Lung (tissue), 16 donors: ENCODE data around the gene F8A3. TPM values are rescaled to one million over a fixed set of nuclear protein-coding genes. Genes with fewer than 3 reads are reported as not detected.
A peak's percentile ranks its signal among the peaks of the same experiment; 100 is the strongest.
"Not testable (repeated sequence)": the region's sequence is repeated elsewhere in the genome, so short reads cannot be mapped to it uniquely, and the experiment has no call there.

ENCODE experiments used
- ATAC-seq: fragments of 200-7000 bp; cut with Tn5 transposase; one replicate; pipeline ENCODE4 v1.9.1; 2020; ENCODE audit warnings: moderate number of reproducible peaks; ENCODE audit not compliant: insufficient read depth, low FRiP score
- DNase-seq, 3 donors: peaks; one replicate each; pipeline ENCODE4 v3.0.0-alpha.2; 2013 to 2017
- H3K27ac ChIP-seq, 2 donors: one replicate each; pipeline ENCODE4 v1.5.1; 2013; ENCODE audit warnings: mild to moderate bottlenecking in 2 of 2, moderate library complexity in 2 of 2, control low read depth in 1 of 2, inconsistent platforms in 1 of 2, low read depth in 1 of 2, low read length in 1 of 2
- H3K27me3 ChIP-seq, 3 donors: one replicate each; pipeline ENCODE4 v1.5.1; 2013; ENCODE audit warnings: low read length in 2 of 3; ENCODE audit not compliant: control insufficient read depth in 3 of 3, insufficient read depth in 3 of 3
- H3K36me3 ChIP-seq, 4 donors: one replicate each; pipeline ENCODE4 v1.5.1; 2013; ENCODE audit warnings: low read length in 4 of 4, mild to moderate bottlenecking in 1 of 4, moderate library complexity in 1 of 4; ENCODE audit not compliant: control insufficient read depth in 4 of 4, insufficient read depth in 4 of 4
- H3K4me1 ChIP-seq, 5 donors: one replicate each; pipeline ENCODE4 v1.5.1; 2013; ENCODE audit warnings: low read length in 5 of 5, mild to moderate bottlenecking in 2 of 5, moderate library complexity in 1 of 5; ENCODE audit not compliant: control insufficient read depth in 5 of 5, insufficient read depth in 5 of 5
- H3K4me3 ChIP-seq: one replicate; pipeline ENCODE4 v1.5.1; 2013; ENCODE audit warnings: mild to moderate bottlenecking, control low read depth, moderate library complexity
- H3K9ac ChIP-seq, 2 donors: one replicate each; pipeline ENCODE4 v1.5.1; 2013; ENCODE audit warnings: low read length in 2 of 2, control low read depth in 1 of 2; ENCODE audit not compliant: insufficient read depth in 1 of 2
- H3K9me3 ChIP-seq, 4 donors: one replicate each; pipeline ENCODE4 v1.5.1; 2013; ENCODE audit warnings: low read length in 3 of 4, mild to moderate bottlenecking in 1 of 4, moderate library complexity in 1 of 4; ENCODE audit not compliant: control insufficient read depth in 4 of 4, insufficient read depth in 3 of 4
- WGBS, 2 donors: extraction: QIAGEN DNeasy Blood & Tissue Kit; methylation state at CpG; one replicate each; pipeline ENCODE4 v1.1.7; 2013; 5-methylcytosine and 5-hydroxymethylcytosine counted together
- long read RNA-seq, 5 donors: transcript quantifications; one replicate each; lab custom pipeline, GENCODE V29; 2026
- polyA plus RNA-seq, 2 donors: library from polyadenylated mRNA; stranded (reverse); fragments of 200-250 nt; gene quantifications; one replicate each; pipeline ENCODE4 v1.2.1, GENCODE V29; 2013
- total RNA-seq, 2 donors: library from RNA; depleted of rRNA in 1 of 2; stranded (reverse); fragments of >200 nt in 1 of 2; gene quantifications; one replicate each; pipeline ENCODE4 v1.2.1, GENCODE V29; 2014 to 2021
- TF ChIP-seq, protein P1 (sequence below): IDR thresholded peaks from 2 replicates; pipeline ENCODE4 v1.5.1; 2012; ENCODE audit warnings: mild to moderate bottlenecking; ENCODE audit errors: control extremely low read depth, extremely low read depth
- donor health status: control.
- donor health status: control.
- donor health status: Bipolar disorder and iron deficiency.
- donor health status: healthy.
- donor health status: DM: yes; HTN: yes; CAD: no.

Gene F8A3
- total RNA-seq (1 to 10 TPM; 3.6 to 6.0 TPM), polyA plus RNA-seq (1 to 10 TPM; 3.2 to 6.4 TPM)
- long read RNA-seq, donor 1, transcript F8A3-201 (1 exons, 1,759 nt) = major isoform, 7 of 7 reads
- long read RNA-seq, donor 1, partial matches to known transcripts = 0 of 7 reads
- long read RNA-seq, donor 1, other reads (novel, unspliced or antisense) = 0 of 7 reads
- long read RNA-seq, donor 2, transcript F8A3-201 (1 exons, 1,759 nt) = major isoform, 5 of 5 reads
- long read RNA-seq, donor 2, partial matches to known transcripts = 0 of 5 reads
- long read RNA-seq, donor 2, other reads (novel, unspliced or antisense) = 0 of 5 reads
- long read RNA-seq, donor 3, partial matches to known transcripts = 0 of 4 reads
- long read RNA-seq, donor 3, other reads (novel, unspliced or antisense) = 0 of 4 reads
- long read RNA-seq, donor 4, partial matches to known transcripts = 0 of 2 reads
- long read RNA-seq, donor 4, other reads (novel, unspliced or antisense) = 0 of 2 reads
- long read RNA-seq, donor 5, transcript F8A3-201 (1 exons, 1,759 nt) = major isoform, 8 of 8 reads
- long read RNA-seq, donor 5, partial matches to known transcripts = 0 of 8 reads
- long read RNA-seq, donor 5, other reads (novel, unspliced or antisense) = 0 of 8 reads

- H3K4me3 ChIP-seq, H3K9ac ChIP-seq, H3K9me3 ChIP-seq, H3K27me3 ChIP-seq, H3K36me3 ChIP-seq, H3K4me1 ChIP-seq, DNase-seq, H3K27ac ChIP-seq: not testable (repeated sequence)
- WGBS, 2 donors = no CpG with 5 or more reads among the region's 51 CpGs
- ATAC-seq = peak; percentile 79
Measured at GRCh38 chrX:155458471-155458870, at the start of gene F8A3. TSS of gene F8A3 (minus strand) at chrX:155458620. CDS start at chrX:155458600, 20 bp downstream.

DNA sequence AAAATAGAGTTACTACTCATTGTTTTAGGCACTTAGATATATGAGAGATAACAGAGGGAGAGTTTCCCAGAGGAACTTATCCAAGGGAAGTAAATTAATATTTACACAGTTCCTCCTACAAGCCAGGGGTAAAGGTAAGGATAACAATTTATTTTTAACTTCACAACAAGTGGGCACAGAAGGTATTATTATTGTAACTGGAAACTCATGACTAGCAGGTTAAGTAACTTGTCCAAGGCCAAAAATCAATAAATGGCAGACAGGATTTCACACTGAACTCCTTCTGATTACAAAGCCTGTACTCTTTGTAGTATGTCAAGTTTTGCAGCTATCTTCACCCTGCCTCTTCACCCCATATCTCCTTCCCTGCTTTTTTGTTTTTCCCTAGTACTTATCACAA lies 46.9 kb upstream of the F8A3 start:
- Histone ChIP-seq H3K4me3 (no peak overlapping the region), H3K9ac (no peak overlapping the region), H3K4me1 (no peaks in the 10 kb centered on the region), H3K36me3 (no peaks in the 10 kb centered on the region), H3K27ac (no peak overlapping the region), H3K27me3 (no peaks in the 10 kb centered on the region), H3K9me3 (no peaks in the 10 kb centered on the region)
- ATAC-seq = no peak
- no peak for DNase-seq
- TF ChIP-seq, protein P1, sequence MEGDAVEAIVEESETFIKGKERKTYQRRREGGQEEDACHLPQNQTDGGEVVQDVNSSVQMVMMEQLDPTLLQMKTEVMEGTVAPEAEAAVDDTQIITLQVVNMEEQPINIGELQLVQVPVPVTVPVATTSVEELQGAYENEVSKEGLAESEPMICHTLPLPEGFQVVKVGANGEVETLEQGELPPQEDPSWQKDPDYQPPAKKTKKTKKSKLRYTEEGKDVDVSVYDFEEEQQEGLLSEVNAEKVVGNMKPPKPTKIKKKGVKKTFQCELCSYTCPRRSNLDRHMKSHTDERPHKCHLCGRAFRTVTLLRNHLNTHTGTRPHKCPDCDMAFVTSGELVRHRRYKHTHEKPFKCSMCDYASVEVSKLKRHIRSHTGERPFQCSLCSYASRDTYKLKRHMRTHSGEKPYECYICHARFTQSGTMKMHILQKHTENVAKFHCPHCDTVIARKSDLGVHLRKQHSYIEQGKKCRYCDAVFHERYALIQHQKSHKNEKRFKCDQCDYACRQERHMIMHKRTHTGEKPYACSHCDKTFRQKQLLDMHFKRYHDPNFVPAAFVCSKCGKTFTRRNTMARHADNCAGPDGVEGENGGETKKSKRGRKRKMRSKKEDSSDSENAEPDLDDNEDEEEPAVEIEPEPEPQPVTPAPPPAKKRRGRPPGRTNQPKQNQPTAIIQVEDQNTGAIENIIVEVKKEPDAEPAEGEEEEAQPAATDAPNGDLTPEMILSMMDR = no peak

DNA sequence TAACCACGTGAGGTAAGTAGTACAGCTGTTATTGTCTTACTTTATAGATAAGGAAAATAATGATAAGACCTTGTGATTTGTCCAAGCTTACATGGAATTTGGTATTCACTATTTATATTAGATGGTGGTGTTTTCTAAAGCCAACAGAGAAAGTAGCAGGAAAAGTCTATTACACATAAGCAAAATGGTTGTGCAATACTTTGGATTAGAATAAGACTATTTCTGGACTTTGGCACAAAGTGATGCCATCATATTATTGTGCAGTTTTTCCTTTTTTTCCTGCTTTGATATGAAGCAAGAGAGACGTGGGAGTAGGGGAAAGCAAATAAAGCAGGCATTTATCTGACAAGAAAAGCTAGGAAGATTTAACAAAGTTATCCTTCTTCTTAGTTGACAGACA lies 36.7 kb upstream of the F8A3 start:
- H3K4me1 ChIP-seq, H3K9ac ChIP-seq, ATAC-seq, DNase-seq, H3K36me3 ChIP-seq, H3K27ac ChIP-seq, H3K4me3 ChIP-seq, H3K27me3 ChIP-seq, H3K9me3 ChIP-seq: not testable (repeated sequence)
- WGBS, 2 donors = no CpG with 5 or more reads among the region's 2 CpGs

GRCh38 chrX:155491421-155491820 lies 33.0 kb upstream of the F8A3 start:
- not testable (repeated sequence) for H3K4me1 ChIP-seq, H3K27me3 ChIP-seq, ATAC-seq, H3K9me3 ChIP-seq, DNase-seq, H3K27ac ChIP-seq, H3K36me3 ChIP-seq, H3K4me3 ChIP-seq, H3K9ac ChIP-seq
- WGBS, 2 donors = 59% methylated on average over 1 of the region's 3 CpGs; no CpG with 5 or more reads in 1 of the 2 donors

DNA sequence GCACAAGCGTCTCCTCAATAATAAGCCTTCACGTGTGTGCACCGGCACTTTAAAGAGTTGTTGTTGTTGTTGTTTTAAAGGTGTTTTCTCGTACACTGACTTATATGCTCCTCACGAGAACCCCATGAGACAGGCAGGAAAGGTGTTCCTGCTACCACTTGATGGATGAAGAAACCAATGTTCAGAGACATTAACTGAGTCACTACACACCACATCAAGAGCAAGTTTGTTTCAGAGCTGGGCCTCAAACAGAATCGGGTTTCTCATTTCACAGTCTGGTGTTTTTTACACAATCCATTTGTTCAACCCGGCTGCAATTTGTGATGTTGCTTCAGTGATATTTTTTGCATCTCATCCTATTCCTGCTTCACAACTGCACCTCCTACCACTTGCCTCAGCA lies 18.7 kb upstream of the F8A3 start:
- DNase-seq, H3K4me3 ChIP-seq, H3K4me1 ChIP-seq, H3K9ac ChIP-seq, ATAC-seq, H3K9me3 ChIP-seq, H3K27me3 ChIP-seq, H3K36me3 ChIP-seq, H3K27ac ChIP-seq: not testable (repeated sequence)
- no CpG with 5 or more reads among the region's 7 CpGs for WGBS, 2 donors

DNA sequence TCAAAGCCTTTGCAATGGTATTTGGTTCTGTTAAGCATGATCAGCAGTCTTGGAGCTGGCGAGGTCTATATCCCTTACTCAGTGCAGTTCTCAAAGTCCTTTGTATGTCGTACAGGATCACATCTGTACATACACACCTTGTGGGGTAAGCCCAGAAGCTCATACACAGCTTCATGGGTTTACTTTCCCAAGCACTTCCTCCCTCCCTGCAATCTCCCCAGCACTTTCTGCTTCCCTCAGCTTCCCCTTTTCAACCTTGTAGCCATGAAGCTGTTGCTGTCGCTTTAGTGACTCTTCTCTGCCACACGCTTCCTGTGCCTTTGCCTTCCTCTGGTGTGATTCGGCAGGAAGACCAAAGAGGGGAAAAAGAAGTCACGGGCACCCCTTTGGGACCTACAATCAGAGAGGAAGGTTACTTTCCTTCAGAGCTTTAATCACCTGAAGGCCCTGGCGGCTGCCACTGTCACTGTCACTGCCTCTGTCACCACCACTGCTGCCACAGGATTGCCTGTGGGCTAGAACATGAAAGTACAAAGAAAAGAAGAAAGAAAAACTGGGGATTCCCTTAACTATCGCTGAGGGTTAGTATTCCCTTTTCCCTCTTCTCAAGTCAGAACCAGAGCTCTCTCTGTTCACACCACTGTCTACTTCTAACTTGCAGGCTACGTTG lies 8.0 kb upstream of the F8A3 start:
- not testable (repeated sequence) for H3K9me3 ChIP-seq, DNase-seq, ATAC-seq, H3K27me3 ChIP-seq, H3K9ac ChIP-seq, H3K36me3 ChIP-seq, H3K27ac ChIP-seq, H3K4me1 ChIP-seq, H3K4me3 ChIP-seq
- no CpG with 5 or more reads among the region's 9 CpGs for WGBS, 2 donors

DNA sequence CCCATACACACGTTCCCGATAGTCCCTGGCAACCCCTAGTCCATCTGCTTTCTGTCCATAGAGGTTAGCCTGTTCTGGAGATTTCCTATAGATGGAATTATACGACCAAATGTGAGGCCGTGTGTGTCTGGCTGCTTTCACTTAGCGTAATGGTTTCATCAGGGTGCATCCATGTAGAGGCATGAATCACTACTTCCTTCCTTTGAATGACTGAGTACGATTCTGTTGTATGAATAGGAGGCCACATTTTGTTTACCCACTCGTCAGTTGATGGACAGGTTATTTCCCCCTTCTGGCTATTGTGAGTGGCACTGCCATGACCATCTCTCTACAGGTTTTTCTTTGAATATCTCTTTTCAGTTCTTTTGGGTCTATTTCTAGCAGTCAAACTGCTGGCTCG lies 2.1 kb upstream of the F8A3 start:
- no CpG with 5 or more reads among the region's 8 CpGs for WGBS, 2 donors
- not testable (repeated sequence) for ATAC-seq, DNase-seq

More for the DNA sequence above, 2.1 kb upstream of the F8A3 start:
- H3K4me3 ChIP-seq, H3K27ac ChIP-seq, H3K9me3 ChIP-seq, H3K4me1 ChIP-seq, H3K36me3 ChIP-seq, H3K27me3 ChIP-seq, H3K9ac ChIP-seq: not testable (repeated sequence)
